ENCODE measurements around the gene ACADVL. TPM values are rescaled to one million over a fixed set of nuclear protein-coding genes. Genes with fewer than 3 reads are reported as not detected.

ACADVL gene
- total RNA-seq, 1 experiment from 2014 or later: 283 TPM

DNA sequence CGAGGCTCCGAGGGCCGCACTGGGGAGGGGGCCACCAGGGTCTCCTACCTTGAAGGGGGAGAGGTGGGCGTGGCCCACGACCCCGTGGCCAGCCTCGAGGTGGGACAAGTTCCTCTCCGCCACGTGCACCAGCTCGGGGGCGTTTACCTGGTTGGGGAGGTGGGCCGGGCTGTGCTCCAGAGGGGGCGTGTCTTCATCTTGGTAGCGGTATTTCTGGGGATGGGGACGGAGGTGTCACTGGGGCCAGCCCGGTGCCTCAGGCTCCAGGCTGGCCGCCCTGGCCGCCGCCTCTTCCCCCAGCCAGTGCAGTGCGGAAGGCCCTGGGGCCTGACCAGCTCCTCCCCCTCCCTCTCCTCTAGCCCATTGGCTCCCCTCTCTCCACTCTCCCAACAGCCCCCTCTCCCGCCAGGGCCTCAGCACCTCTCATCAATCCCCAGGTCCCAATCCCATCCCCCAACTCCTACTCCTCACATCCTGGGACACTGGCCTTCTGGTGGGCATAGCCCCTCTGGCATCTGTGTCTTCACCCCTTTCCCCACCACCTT is 11.6 kb upstream of the ACADVL start:
- H3K4me2 ChIP-seq (ENCODE audit: insufficient read depth, insufficient read length, low read length): peak overlapping the region; percentile 57
- H4K5ac ChIP-seq (ENCODE audit: insufficient read length, low read depth, low read length): no peak overlapping the region
- no peak overlapping the region for H3K9ac ChIP-seq (ENCODE audit: extremely low read depth, insufficient read length, low read length)
- H3K18ac ChIP-seq (ENCODE audit: insufficient read length, low read depth, low read length): peak overlapping the region; percentile 28
- H3K23ac ChIP-seq (ENCODE audit: insufficient read length, low read depth, low read length): no peak overlapping the region
- H2AK5ac ChIP-seq (ENCODE audit: insufficient read length, low read length): no peak overlapping the region
- H3K27me3 Mint-ChIP-seq (ENCODE audit: low read depth): no peaks in the 10 kb centered on the region; the same call in none of the 2 replicates
- DNase-seq: peak; percentile 93
- H3K27ac ChIP-seq (ENCODE audit: insufficient read length, low read depth, low read length): no peak overlapping the region
- H3T11ph ChIP-seq (ENCODE audit: low read length): no peak overlapping the region
- no peak overlapping the region for H3K56ac ChIP-seq (ENCODE audit: insufficient read length, low read depth, low read length)
- H3K79me2 ChIP-seq (ENCODE audit: insufficient read depth, low read length): peaks cover 3% of the 10 kb centered on the region; the same call in 1 of the 2 replicates
- H3K9me3 Mint-ChIP-seq: no peaks in the 10 kb centered on the region
- no peaks in the 10 kb centered on the region for H4K20me1 ChIP-seq (ENCODE audit: control insufficient read depth, insufficient read depth, insufficient read length)
- peaks cover 10% of the 10 kb centered on the region for H3K23me2 ChIP-seq (ENCODE audit: insufficient read length, low read depth, low read length, poor library complexity, severe bottlenecking)
- TF ChIP-seq, protein P1, sequence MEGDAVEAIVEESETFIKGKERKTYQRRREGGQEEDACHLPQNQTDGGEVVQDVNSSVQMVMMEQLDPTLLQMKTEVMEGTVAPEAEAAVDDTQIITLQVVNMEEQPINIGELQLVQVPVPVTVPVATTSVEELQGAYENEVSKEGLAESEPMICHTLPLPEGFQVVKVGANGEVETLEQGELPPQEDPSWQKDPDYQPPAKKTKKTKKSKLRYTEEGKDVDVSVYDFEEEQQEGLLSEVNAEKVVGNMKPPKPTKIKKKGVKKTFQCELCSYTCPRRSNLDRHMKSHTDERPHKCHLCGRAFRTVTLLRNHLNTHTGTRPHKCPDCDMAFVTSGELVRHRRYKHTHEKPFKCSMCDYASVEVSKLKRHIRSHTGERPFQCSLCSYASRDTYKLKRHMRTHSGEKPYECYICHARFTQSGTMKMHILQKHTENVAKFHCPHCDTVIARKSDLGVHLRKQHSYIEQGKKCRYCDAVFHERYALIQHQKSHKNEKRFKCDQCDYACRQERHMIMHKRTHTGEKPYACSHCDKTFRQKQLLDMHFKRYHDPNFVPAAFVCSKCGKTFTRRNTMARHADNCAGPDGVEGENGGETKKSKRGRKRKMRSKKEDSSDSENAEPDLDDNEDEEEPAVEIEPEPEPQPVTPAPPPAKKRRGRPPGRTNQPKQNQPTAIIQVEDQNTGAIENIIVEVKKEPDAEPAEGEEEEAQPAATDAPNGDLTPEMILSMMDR (conservative IDR thresholded peaks at IDR 0.05): no peak
- H3K4ac ChIP-seq (ENCODE audit: low read depth, low read length): no peak overlapping the region
- H4K8ac ChIP-seq (replicated peaks; ENCODE audit: insufficient read length, low read depth, low read length): no peak overlapping the region
- no peak overlapping the region for H2AFZ ChIP-seq (ENCODE audit: low read length)
- peaks cover 2% of the 10 kb centered on the region for H3K79me1 ChIP-seq (ENCODE audit: insufficient read depth, low read depth, low read length, poor library complexity, severe bottlenecking)
- peaks cover 3 to 12% (median 7%) of the 10 kb centered on the region in 3 experiments; a peak in 6 of 7 replicates for H3K36me3 Mint-ChIP-seq (ENCODE audit: insufficient read depth in 1 of 3, low read depth in 3 of 3)
- H4K91ac ChIP-seq (ENCODE audit: insufficient read length, low read depth, low read length): no peak overlapping the region
- H3K14ac ChIP-seq (ENCODE audit: insufficient read depth, low read length): 0 out of 2 replicates have a peak overlapping the region, but pooled peaks have one; percentile 15
- H3K4me1 Mint-ChIP-seq: peaks cover 45 to 73% of the 10 kb centered on the region in 2 experiments
- H3K9me3 ChIP-seq (ENCODE audit: control insufficient read depth, low read depth, low read length): no peaks in the 10 kb centered on the region
- peaks cover 12% of the 10 kb centered on the region; the same call in 1 of the 2 replicates for H3K4me1 ChIP-seq (ENCODE audit: insufficient read depth, low read length)
- H2BK120ac ChIP-seq (ENCODE audit: low read depth, low read length, poor library complexity, severe bottlenecking): no peak overlapping the region
- no peak overlapping the region for H2BK12ac ChIP-seq (ENCODE audit: insufficient read length, low read depth, low read length)
- H3K4me3 Mint-ChIP-seq: peak overlapping the region; percentile 29 to 83
- WGBS (ENCODE audit: extremely low coverage, insufficient read length, low lambda C conversion rate): no CpG with 5 or more reads among the region's 21 CpGs
- H2BK15ac ChIP-seq (ENCODE audit: low read depth, low read length): no peak overlapping the region
- H3K27ac Mint-ChIP-seq: peak overlapping the region in 2 of 3 experiments; percentile 3 to 67; a peak in 3 of 7 replicates
- H3K27me3 ChIP-seq (ENCODE audit: insufficient read depth, low read length): no peaks in the 10 kb centered on the region
- no peak overlapping the region for H2BK20ac ChIP-seq (ENCODE audit: low read depth, low read length, poor library complexity, severe bottlenecking)
- H2BK5ac ChIP-seq (ENCODE audit: insufficient read length, low read length): no peak overlapping the region
